DND-41 (cell line): ENCODE measurements around the gene MIX23.

ENCODE experiments used
- ATAC-seq: fragments of 200-7000 bp; cut with Tn5 transposase; 3 replicates; pipeline ENCODE4 v1.9.1; 2021; ENCODE audit warnings: low read depth; ENCODE audit not compliant: insufficient read depth
- DNase-seq: peaks from one replicate; pipeline ENCODE4 v3.0.0-alpha.2; 2020
- H2AFZ ChIP-seq: 2 replicates; pipeline ENCODE4 v1.6.0; 2012; ENCODE audit warnings: low read depth, low read length
- H3K27ac ChIP-seq: 2 replicates; pipeline ENCODE4 v1.5.1; 2012; ENCODE audit warnings: low read length, inconsistent platforms
- H3K27me3 ChIP-seq: fragments of 200-600 bp; sonication (generic); 2 replicates; pipeline ENCODE4 v1.6.0; 2012; ENCODE audit warnings: low read length, mild to moderate bottlenecking, inconsistent platforms; ENCODE audit not compliant: insufficient read depth, poor library complexity
- H3K36me3 ChIP-seq: 2 replicates; pipeline ENCODE4 v1.5.1; 2012; ENCODE audit warnings: low read length, inconsistent platforms; ENCODE audit not compliant: insufficient read depth
- H3K4me1 ChIP-seq: 2 replicates; pipeline ENCODE4 v1.5.1; 2012; ENCODE audit warnings: mild to moderate bottlenecking, low read length; ENCODE audit not compliant: insufficient read depth
- H3K4me2 ChIP-seq: 2 replicates; pipeline ENCODE4 v1.6.0; 2012; ENCODE audit warnings: mild to moderate bottlenecking, moderate library complexity, low read length, inconsistent platforms; ENCODE audit not compliant: insufficient read depth
- H3K4me3 ChIP-seq, 2 experiments: fragments of 200-600 bp in 1 of 2; shearing (Covaris generic) in 1 of 2; 2 replicates each; pipeline ENCODE4 v1.5.1; 2012 to 2016; ENCODE audit warnings: inconsistent platforms in 2 of 2, low read length in 2 of 2, mild to moderate bottlenecking in 2 of 2, low read depth in 1 of 2, moderate library complexity in 1 of 2
- H3K79me2 ChIP-seq: 2 replicates; pipeline ENCODE4 v1.6.0; 2012; ENCODE audit warnings: low read length, inconsistent platforms; ENCODE audit not compliant: insufficient read depth
- H3K9ac ChIP-seq: 2 replicates; pipeline ENCODE4 v1.6.0; 2012; ENCODE audit warnings: low read depth, mild to moderate bottlenecking, inconsistent platforms, low read length, moderate library complexity
- H3K9me3 ChIP-seq: 2 replicates; pipeline ENCODE4 v1.5.1; 2012; ENCODE audit warnings: low read length, moderate library complexity, mild to moderate bottlenecking, inconsistent platforms; ENCODE audit not compliant: insufficient read depth, severe bottlenecking
- H4K20me1 ChIP-seq: 2 replicates; pipeline ENCODE4 v1.6.0; 2012; ENCODE audit warnings: low read length; ENCODE audit not compliant: insufficient read depth
- EZH2 ChIP-seq: IDR thresholded peaks from 3 replicates; pipeline ENCODE4 v1.6.1; 2012; ENCODE audit warnings: borderline replicate concordance, low read depth, mild to moderate bottlenecking, moderate library complexity, low read length, inconsistent platforms; ENCODE audit not compliant: severe bottlenecking
- TF ChIP-seq, protein P1 (sequence below): IDR thresholded peaks from 2 replicates; pipeline ENCODE4 v1.5.1; 2012; ENCODE audit warnings: borderline replicate concordance, low read length, moderate library complexity, mild to moderate bottlenecking; ENCODE audit not compliant: poor library complexity, severe bottlenecking; ENCODE audit errors: extremely low read depth

MIX23 gene

DNA sequence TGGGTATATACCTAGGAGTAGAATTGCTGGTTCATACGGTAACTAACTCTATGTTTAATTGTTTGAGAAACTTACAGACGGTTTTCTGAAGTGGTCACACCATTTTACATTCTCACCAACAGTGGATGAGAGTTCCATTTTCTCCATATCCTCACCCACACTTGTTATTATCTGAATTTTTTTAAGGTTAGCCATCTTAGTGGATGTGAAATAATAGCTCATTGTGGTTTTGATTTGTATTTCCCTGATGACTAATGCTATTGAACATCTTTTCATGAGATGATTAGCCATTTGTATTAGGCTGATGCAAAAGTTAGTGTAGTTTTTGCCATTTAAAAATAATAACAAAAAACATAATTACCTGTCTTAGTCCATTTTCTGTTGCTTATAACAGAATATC lies 39.4 kb downstream of the MIX23 start:
- H2AFZ ChIP-seq = no peak overlapping the region
- no peaks in the 10 kb centered on the region for H3K4me1 ChIP-seq
- DNase-seq (no peak), ATAC-seq (no peak)
- no peak overlapping the region for H3K4me3 ChIP-seq
- no peaks in the 10 kb centered on the region for H3K36me3 ChIP-seq
- H4K20me1 ChIP-seq = no peaks in the 10 kb centered on the region
- H3K27ac ChIP-seq = no peak overlapping the region
- H3K27me3 ChIP-seq = no peaks in the 10 kb centered on the region
- no peak for TF ChIP-seq EZH2
- TF ChIP-seq, protein P1, sequence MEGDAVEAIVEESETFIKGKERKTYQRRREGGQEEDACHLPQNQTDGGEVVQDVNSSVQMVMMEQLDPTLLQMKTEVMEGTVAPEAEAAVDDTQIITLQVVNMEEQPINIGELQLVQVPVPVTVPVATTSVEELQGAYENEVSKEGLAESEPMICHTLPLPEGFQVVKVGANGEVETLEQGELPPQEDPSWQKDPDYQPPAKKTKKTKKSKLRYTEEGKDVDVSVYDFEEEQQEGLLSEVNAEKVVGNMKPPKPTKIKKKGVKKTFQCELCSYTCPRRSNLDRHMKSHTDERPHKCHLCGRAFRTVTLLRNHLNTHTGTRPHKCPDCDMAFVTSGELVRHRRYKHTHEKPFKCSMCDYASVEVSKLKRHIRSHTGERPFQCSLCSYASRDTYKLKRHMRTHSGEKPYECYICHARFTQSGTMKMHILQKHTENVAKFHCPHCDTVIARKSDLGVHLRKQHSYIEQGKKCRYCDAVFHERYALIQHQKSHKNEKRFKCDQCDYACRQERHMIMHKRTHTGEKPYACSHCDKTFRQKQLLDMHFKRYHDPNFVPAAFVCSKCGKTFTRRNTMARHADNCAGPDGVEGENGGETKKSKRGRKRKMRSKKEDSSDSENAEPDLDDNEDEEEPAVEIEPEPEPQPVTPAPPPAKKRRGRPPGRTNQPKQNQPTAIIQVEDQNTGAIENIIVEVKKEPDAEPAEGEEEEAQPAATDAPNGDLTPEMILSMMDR = no peak
- H3K4me2 ChIP-seq = no peak overlapping the region
- no peak overlapping the region for H3K9ac ChIP-seq
- H3K79me2 ChIP-seq = no peaks in the 10 kb centered on the region
- no peaks in the 10 kb centered on the region for H3K9me3 ChIP-seq

DNA sequence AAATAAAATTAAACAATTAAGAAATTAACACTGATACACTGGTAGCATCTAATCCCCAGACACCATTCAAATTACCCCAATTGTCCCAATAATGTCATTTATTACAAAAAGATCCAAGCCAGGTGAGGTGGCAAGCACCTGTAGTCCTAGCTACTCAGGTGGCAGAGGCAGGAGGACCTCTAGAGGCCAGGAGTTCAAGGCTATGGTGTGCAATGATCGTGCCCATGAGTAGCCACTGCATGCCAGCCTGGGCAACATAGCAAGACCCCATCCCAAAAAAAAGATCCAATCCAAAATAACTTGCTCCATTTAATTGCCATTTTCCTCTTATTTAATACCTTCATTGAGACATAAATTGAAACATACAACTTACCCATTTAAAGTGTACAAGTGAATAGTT lies 40.2 kb downstream of the MIX23 start:
- H3K4me1 ChIP-seq = no peaks in the 10 kb centered on the region
- no peaks in the 10 kb centered on the region for H3K9me3 ChIP-seq
- H3K4me2 ChIP-seq = no peak overlapping the region
- no peaks in the 10 kb centered on the region for H3K36me3 ChIP-seq
- ATAC-seq = no peak
- H3K27me3 ChIP-seq = no peaks in the 10 kb centered on the region
- DNase-seq = no peak
- H4K20me1 ChIP-seq = no peaks in the 10 kb centered on the region
- H3K9ac ChIP-seq = no peak overlapping the region
- H3K4me3 ChIP-seq = no peak overlapping the region
- TF ChIP-seq, protein P1 = no peak
- no peak for TF ChIP-seq EZH2
- no peak overlapping the region for H3K27ac ChIP-seq
- no peak overlapping the region for H2AFZ ChIP-seq
- no peaks in the 10 kb centered on the region for H3K79me2 ChIP-seq

DNA sequence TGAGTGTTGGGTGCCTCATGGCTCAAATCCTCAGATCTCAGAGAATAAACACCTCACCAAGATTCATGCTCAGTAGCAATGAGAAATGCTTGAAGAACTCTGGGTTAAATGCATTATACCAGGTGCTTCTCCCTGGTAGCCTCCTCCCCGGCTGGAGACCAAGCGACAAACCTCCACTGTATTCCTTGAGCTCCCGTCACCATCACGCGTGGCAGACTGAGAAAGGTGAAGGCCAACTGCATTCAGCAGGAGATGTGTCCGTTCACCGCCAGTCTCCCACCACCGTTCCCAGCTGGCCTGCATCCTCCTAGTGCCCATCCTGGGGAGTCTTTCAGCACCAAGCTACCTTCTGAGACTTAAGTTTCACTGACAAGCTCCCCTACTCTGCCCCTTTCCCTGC lies 50.5 kb downstream of the MIX23 start:
- Histone ChIP-seq H3K36me3 (no peaks in the 10 kb centered on the region), H2AFZ (no peak overlapping the region), H3K9ac (no peak overlapping the region), H3K4me1 (no peaks in the 10 kb centered on the region), H3K27me3 (peaks cover 11% of the 10 kb centered on the region), H3K4me3 (no peak overlapping the region), H3K79me2 (no peaks in the 10 kb centered on the region), H3K27ac (no peak overlapping the region), H3K4me2 (no peak overlapping the region), H3K9me3 (no peaks in the 10 kb centered on the region), H4K20me1 (no peaks in the 10 kb centered on the region)
- TF ChIP-seq, protein P1 = no peak
- no peak for TF ChIP-seq EZH2
- DNase-seq (no peak), ATAC-seq (no peak)

DNA sequence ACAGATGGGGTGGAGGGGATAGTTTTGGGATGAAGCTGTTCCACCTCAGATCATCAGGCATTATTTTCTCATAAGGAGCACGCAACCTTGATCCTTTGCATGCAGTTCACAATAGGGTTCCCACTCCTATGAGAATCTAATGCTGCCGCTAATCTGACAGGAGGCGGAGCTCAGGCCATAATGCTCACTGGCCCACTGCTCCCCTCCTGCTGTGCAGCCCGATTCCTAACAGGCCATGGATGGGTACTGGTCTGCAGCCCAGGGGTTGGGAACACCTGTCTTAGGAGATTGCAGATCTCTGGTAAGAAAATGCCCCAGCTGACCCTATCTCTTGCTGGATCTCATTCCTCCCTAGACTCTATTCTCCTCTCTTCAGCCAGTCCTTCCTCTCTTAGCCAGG lies 51.1 kb downstream of the MIX23 start:
- H3K9ac ChIP-seq = no peak overlapping the region
- H3K27ac ChIP-seq = no peak overlapping the region
- no peaks in the 10 kb centered on the region for H3K4me1 ChIP-seq
- H3K27me3 ChIP-seq = peaks cover 6% of the 10 kb centered on the region
- ATAC-seq (no peak), DNase-seq (no peak)
- H2AFZ ChIP-seq = no peak overlapping the region
- no peaks in the 10 kb centered on the region for H3K36me3 ChIP-seq
- no peaks in the 10 kb centered on the region for H3K79me2 ChIP-seq
- no peak overlapping the region for H3K4me3 ChIP-seq
- H3K9me3 ChIP-seq = no peaks in the 10 kb centered on the region
- no peak overlapping the region for H3K4me2 ChIP-seq
- no peaks in the 10 kb centered on the region for H4K20me1 ChIP-seq
- TF ChIP-seq, protein P1 = no peak
- no peak for TF ChIP-seq EZH2
